ENCODE data around the gene APBB2.

APBB2 gene

GRCh38 chr4:41185614-41186592 lies 28.4 kb downstream of the APBB2 start:
- no peak for DNase-seq

- DNase-seq, result no peak
Observed at GRCh38 chr4:41184009-41184408, 30.3 kb downstream of the APBB2 start.

- no peak for DNase-seq
Observed at GRCh38 chr4:41183021-41183553, 31.3 kb downstream of the APBB2 start.

GRCh38 chr4:41181037-41181436 lies 33.3 kb downstream of the APBB2 start:
- peak; percentile 58 for DNase-seq

- no peak for DNase-seq
Observed at GRCh38 chr4:41179498-41180195, 34.7 kb downstream of the APBB2 start.

- DNase-seq, result no peak
Observed at GRCh38 chr4:41178372-41179370, 35.7 kb downstream of the APBB2 start.

GRCh38 chr4:41177016-41177415 lies 37.3 kb downstream of the APBB2 start:
- DNase-seq, result no peak

- no peak for DNase-seq
Observed at GRCh38 chr4:41176340-41176739, 38.0 kb downstream of the APBB2 start.

- no peak for DNase-seq
Observed at GRCh38 chr4:41175794-41176193, 38.5 kb downstream of the APBB2 start.

GRCh38 chr4:41174444-41174843 lies 39.9 kb downstream of the APBB2 start:
- DNase-seq, result no peak

GRCh38 chr4:41172786-41173185 lies 41.6 kb downstream of the APBB2 start:
- DNase-seq, result no peak

- DNase-seq, result peak; percentile 15
Observed at GRCh38 chr4:41169256-41169800, 45.0 kb downstream of the APBB2 start.

- DNase-seq, result no peak
Observed at GRCh38 chr4:41167191-41167590, 47.2 kb downstream of the APBB2 start.

GRCh38 chr4:41164405-41164804 lies 49.9 kb downstream of the APBB2 start:
- no peak for DNase-seq

- no peak for DNase-seq
Observed at GRCh38 chr4:41161355-41161754, 53.0 kb downstream of the APBB2 start.

GRCh38 chr4:41160856-41161255 lies 53.5 kb downstream of the APBB2 start:
- no peak for DNase-seq

- DNase-seq, result no peak
Observed at GRCh38 chr4:41160012-41160789, 54.1 kb downstream of the APBB2 start.

GRCh38 chr4:41158756-41159155 lies 55.6 kb downstream of the APBB2 start:
- DNase-seq, result no peak

- DNase-seq, result no peak
Observed at GRCh38 chr4:41158274-41158673, 56.1 kb downstream of the APBB2 start.

GRCh38 chr4:41157009-41157408 lies 57.3 kb downstream of the APBB2 start:
- DNase-seq, result no peak

- no peak for DNase-seq
Observed at GRCh38 chr4:41156574-41156973, 57.8 kb downstream of the APBB2 start.
